ENCODE measurements around the gene ILRUN. TPM values are rescaled to one million over a fixed set of nuclear protein-coding genes. Genes with fewer than 3 reads are reported as not detected.
A peak's percentile ranks its signal among the peaks of the same experiment; 100 is the strongest.
"Not testable (repeated sequence)": the region's sequence is repeated elsewhere in the genome, so short reads cannot be mapped to it uniquely, and the experiment has no call there.

ILRUN gene
- polyA plus RNA-seq, 1 donor (not counting 4 experiments of a cell fraction or from before 2014, with no cell fraction given), result 64.1 TPM

DNA sequence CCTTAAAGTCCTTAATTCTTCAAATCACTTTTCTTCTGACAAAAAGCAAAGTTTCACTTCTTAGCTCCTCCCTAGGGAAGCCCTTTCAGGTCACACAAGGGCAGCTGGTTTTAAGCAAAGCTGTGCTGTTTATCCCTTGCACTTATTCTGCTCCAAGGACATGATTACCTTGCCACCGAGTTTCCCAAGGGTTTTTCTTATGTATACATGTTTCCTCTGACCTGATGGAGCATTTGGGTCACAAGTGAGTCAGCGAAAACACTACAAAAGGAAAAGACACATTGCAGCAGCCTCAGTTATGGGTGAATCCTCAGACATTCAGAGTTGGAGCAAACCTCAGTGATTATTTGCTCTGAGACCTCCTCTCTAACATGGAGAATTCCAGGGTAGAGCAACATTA lies 26.6 kb upstream of the ILRUN start:
- peak; percentile 32 for FAIRE-seq

DNA sequence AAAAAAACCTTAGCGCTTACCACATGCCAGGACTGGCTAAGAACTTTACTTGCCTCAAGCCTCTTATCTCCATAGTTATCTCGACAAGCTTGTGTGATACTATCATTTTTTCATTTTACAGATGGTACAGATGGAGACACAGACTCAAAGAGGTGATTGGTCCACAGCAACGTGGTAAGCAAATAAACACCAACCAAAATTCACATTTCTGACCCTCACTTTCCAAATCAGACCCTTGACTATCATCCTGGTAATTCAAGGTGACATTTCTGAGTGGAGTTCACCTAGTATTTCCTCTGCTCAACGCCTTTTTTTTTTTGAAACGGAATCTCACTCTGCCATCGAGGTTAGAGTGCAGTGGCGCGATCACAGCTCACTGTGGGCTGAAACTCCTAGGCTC lies 25.9 kb upstream of the ILRUN start:
- dilution Hi-C loops (cut with MboI; ENCODE audit: extremely low pct_ligation_motif_present, low sequenced_read_pairs), result no loop called here
- Histone ChIP-seq H3K9me3 (ENCODE audit: control insufficient read depth, low read depth, low read length) (no peaks in the 10 kb centered on the region), H3K27me3 (ENCODE audit: control insufficient read depth, extremely low read depth, insufficient read depth, low read length) (no peaks in the 10 kb centered on the region), H3K4me1 (ENCODE audit: control insufficient read depth, extremely low read depth, insufficient read depth, low read length) (peaks cover 37% of the 10 kb centered on the region), H3K9ac (ENCODE audit: control insufficient read depth, extremely low read depth, insufficient read depth, low read length) (no peak overlapping the region), H2AFZ (ENCODE audit: control insufficient read depth, low read length) (peak overlapping the region; percentile 79), H4K20me1 (ENCODE audit: control insufficient read depth, extremely low read depth, insufficient read depth, low read length) (no peaks in the 10 kb centered on the region), H3K27ac (ENCODE audit: control insufficient read depth, insufficient read depth, low read length) (peak overlapping the region; percentile 4), H3K36me3 (ENCODE audit: control insufficient read depth in 2 of 2, extremely low read depth in 1 of 2, insufficient read depth in 2 of 2, low read length in 2 of 2) (no peaks in the 10 kb centered on the region), H3K4me3 (ENCODE audit: control insufficient read depth in 2 of 3, extremely low read depth in 1 of 3, insufficient read depth in 2 of 3, low read depth in 1 of 3, low read length in 3 of 3) (no peak overlapping the region), H3K79me2 (ENCODE audit: control insufficient read depth, insufficient read depth, low read length) (no peaks in the 10 kb centered on the region), H3K4me2 (ENCODE audit: control insufficient read depth, extremely low read depth, insufficient read depth, low read depth, low read length) (no peak overlapping the region), H3K9me1 (ENCODE audit: control insufficient read depth, extremely low read depth, insufficient read depth, low read length) (no peaks in the 10 kb centered on the region)
- DNase-seq (ENCODE audit: low read depth, low spot score) (no peak), FAIRE-seq (no peak)
- no peak for TF ChIP-seq EZH2 (IDR thresholded peaks at IDR 0.05; ENCODE audit: low read length)
- TF ChIP-seq, protein P1, sequence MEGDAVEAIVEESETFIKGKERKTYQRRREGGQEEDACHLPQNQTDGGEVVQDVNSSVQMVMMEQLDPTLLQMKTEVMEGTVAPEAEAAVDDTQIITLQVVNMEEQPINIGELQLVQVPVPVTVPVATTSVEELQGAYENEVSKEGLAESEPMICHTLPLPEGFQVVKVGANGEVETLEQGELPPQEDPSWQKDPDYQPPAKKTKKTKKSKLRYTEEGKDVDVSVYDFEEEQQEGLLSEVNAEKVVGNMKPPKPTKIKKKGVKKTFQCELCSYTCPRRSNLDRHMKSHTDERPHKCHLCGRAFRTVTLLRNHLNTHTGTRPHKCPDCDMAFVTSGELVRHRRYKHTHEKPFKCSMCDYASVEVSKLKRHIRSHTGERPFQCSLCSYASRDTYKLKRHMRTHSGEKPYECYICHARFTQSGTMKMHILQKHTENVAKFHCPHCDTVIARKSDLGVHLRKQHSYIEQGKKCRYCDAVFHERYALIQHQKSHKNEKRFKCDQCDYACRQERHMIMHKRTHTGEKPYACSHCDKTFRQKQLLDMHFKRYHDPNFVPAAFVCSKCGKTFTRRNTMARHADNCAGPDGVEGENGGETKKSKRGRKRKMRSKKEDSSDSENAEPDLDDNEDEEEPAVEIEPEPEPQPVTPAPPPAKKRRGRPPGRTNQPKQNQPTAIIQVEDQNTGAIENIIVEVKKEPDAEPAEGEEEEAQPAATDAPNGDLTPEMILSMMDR (optimal IDR thresholded peaks at IDR 0.05 in 1 of 3, IDR thresholded peaks at IDR 0.05 in 1 of 3, conservative IDR thresholded peaks at IDR 0.05 in 1 of 3; ENCODE audit: extremely low read depth in 1 of 3, insufficient read depth in 2 of 3, low read length in 3 of 3), result no peak

More for the DNA sequence above, 26.6 kb upstream of the ILRUN start:
- H3K27me3 ChIP-seq (ENCODE audit: control insufficient read depth, extremely low read depth, insufficient read depth, low read length), result no peaks in the 10 kb centered on the region
- no peak overlapping the region for H3K4me3 ChIP-seq (ENCODE audit: control insufficient read depth in 2 of 3, extremely low read depth in 1 of 3, insufficient read depth in 2 of 3, low read depth in 1 of 3, low read length in 3 of 3)
- no peaks in the 10 kb centered on the region for H3K79me2 ChIP-seq (ENCODE audit: control insufficient read depth, insufficient read depth, low read length)
- dilution Hi-C loops (cut with MboI; ENCODE audit: extremely low pct_ligation_motif_present, low sequenced_read_pairs), result no loop called here
- H3K9me1 ChIP-seq (ENCODE audit: control insufficient read depth, extremely low read depth, insufficient read depth, low read length), result no peaks in the 10 kb centered on the region
- H2AFZ ChIP-seq (ENCODE audit: control insufficient read depth, low read length), result peak overlapping the region; percentile 10
- no peak for DNase-seq (ENCODE audit: low read depth, low spot score)
- H3K4me1 ChIP-seq (ENCODE audit: control insufficient read depth, extremely low read depth, insufficient read depth, low read length), result peaks cover 30% of the 10 kb centered on the region
- no peak for TF ChIP-seq EZH2 (IDR thresholded peaks at IDR 0.05; ENCODE audit: low read length)
- TF ChIP-seq, protein P1 (optimal IDR thresholded peaks at IDR 0.05 in 1 of 3, IDR thresholded peaks at IDR 0.05 in 1 of 3, conservative IDR thresholded peaks at IDR 0.05 in 1 of 3; ENCODE audit: extremely low read depth in 1 of 3, insufficient read depth in 2 of 3, low read length in 3 of 3), result no peak
- no peaks in the 10 kb centered on the region for H4K20me1 ChIP-seq (ENCODE audit: control insufficient read depth, extremely low read depth, insufficient read depth, low read length)
- H3K9me3 ChIP-seq (ENCODE audit: control insufficient read depth, low read depth, low read length), result no peaks in the 10 kb centered on the region
- no peak overlapping the region for H3K4me2 ChIP-seq (ENCODE audit: control insufficient read depth, extremely low read depth, insufficient read depth, low read depth, low read length)
- no peak overlapping the region for H3K9ac ChIP-seq (ENCODE audit: control insufficient read depth, extremely low read depth, insufficient read depth, low read length)
- no peaks in the 10 kb centered on the region for H3K36me3 ChIP-seq (ENCODE audit: control insufficient read depth in 2 of 2, extremely low read depth in 1 of 2, insufficient read depth in 2 of 2, low read length in 2 of 2)
- H3K27ac ChIP-seq (ENCODE audit: control insufficient read depth, insufficient read depth, low read length), result peak overlapping the region; percentile 5

DNA sequence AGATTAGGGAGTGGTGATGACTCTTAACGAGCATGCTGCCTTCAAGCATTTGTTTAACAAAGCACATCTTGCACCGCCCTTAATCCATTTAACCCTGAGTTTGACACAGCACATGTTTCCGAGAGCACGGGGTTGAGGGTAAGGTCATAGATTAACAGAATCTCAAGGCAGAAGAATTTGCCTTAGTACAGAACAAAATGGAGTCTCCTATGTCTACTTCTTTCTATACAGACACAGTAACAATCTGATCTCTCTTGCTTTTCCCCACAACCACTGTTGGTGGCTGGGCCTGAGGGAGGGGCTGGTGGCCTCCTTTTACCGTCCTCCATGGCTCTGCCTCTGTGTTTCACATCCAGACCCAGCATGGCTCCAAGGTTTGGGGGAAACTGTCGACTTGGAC lies 23.6 kb upstream of the ILRUN start:
- Histone ChIP-seq H3K4me2 (ENCODE audit: control insufficient read depth, extremely low read depth, insufficient read depth, low read depth, low read length) (peak overlapping the region; percentile 41), H3K9ac (ENCODE audit: control insufficient read depth, extremely low read depth, insufficient read depth, low read length) (peak overlapping the region; percentile 69), H3K27ac (ENCODE audit: control insufficient read depth, insufficient read depth, low read length) (peak overlapping the region; percentile 91), H2AFZ (ENCODE audit: control insufficient read depth, low read length) (peak overlapping the region; percentile 77), H3K4me1 (ENCODE audit: control insufficient read depth, extremely low read depth, insufficient read depth, low read length) (peaks cover 52% of the 10 kb centered on the region)
- H3K36me3 ChIP-seq (ENCODE audit: control insufficient read depth in 2 of 2, extremely low read depth in 1 of 2, insufficient read depth in 2 of 2, low read length in 2 of 2); H3K27me3 ChIP-seq (ENCODE audit: control insufficient read depth, extremely low read depth, insufficient read depth, low read length); dilution Hi-C loops (cut with MboI; ENCODE audit: extremely low pct_ligation_motif_present, low sequenced_read_pairs); H3K79me2 ChIP-seq (ENCODE audit: control insufficient read depth, insufficient read depth, low read length); H3K4me3 ChIP-seq (ENCODE audit: control insufficient read depth in 2 of 3, extremely low read depth in 1 of 3, insufficient read depth in 2 of 3, low read depth in 1 of 3, low read length in 3 of 3); H3K9me3 ChIP-seq (ENCODE audit: control insufficient read depth, low read depth, low read length); H3K9me1 ChIP-seq (ENCODE audit: control insufficient read depth, extremely low read depth, insufficient read depth, low read length); H4K20me1 ChIP-seq (ENCODE audit: control insufficient read depth, extremely low read depth, insufficient read depth, low read length); DNase-seq (ENCODE audit: low read depth, low spot score); FAIRE-seq: not testable (repeated sequence)

DNA sequence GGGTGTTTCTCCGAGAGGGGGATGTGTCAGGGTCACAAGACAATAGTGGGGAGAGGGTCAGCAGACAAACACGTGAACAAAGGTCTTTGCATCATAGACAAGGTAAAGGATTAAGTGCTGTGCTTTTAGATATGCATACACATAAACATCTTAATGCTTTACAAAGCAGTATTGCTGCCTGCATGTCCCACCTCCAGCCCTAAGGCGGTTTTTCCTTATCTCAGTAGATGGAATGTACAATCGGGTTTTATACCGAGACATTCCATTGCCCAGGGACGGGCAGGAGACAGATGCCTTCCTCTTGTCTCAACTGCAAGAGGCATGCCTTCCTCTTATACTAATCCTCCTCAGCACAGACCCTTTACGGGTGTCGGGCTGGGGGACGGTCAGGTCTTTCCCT lies 23.1 kb upstream of the ILRUN start:
- DNase-seq (ENCODE audit: low read depth, low spot score); dilution Hi-C loops (cut with MboI; ENCODE audit: extremely low pct_ligation_motif_present, low sequenced_read_pairs); H3K4me3 ChIP-seq (ENCODE audit: control insufficient read depth in 2 of 3, extremely low read depth in 1 of 3, insufficient read depth in 2 of 3, low read depth in 1 of 3, low read length in 3 of 3); H4K20me1 ChIP-seq (ENCODE audit: control insufficient read depth, extremely low read depth, insufficient read depth, low read length); H3K9me3 ChIP-seq (ENCODE audit: control insufficient read depth, low read depth, low read length); H3K9me1 ChIP-seq (ENCODE audit: control insufficient read depth, extremely low read depth, insufficient read depth, low read length); H2AFZ ChIP-seq (ENCODE audit: control insufficient read depth, low read length); FAIRE-seq; H3K27me3 ChIP-seq (ENCODE audit: control insufficient read depth, extremely low read depth, insufficient read depth, low read length); H3K4me2 ChIP-seq (ENCODE audit: control insufficient read depth, extremely low read depth, insufficient read depth, low read depth, low read length); H3K79me2 ChIP-seq (ENCODE audit: control insufficient read depth, insufficient read depth, low read length); H3K36me3 ChIP-seq (ENCODE audit: control insufficient read depth in 2 of 2, extremely low read depth in 1 of 2, insufficient read depth in 2 of 2, low read length in 2 of 2): not testable (repeated sequence)
- H3K4me1 ChIP-seq (ENCODE audit: control insufficient read depth, extremely low read depth, insufficient read depth, low read length), result peaks cover 52% of the 10 kb centered on the region
- peak overlapping the region; percentile 78 for H3K9ac ChIP-seq (ENCODE audit: control insufficient read depth, extremely low read depth, insufficient read depth, low read length)
- H3K27ac ChIP-seq (ENCODE audit: control insufficient read depth, insufficient read depth, low read length), result peak overlapping the region; percentile 97
